GM12872 (cell line): Measurements from ENCODE around the gene ADAMTS14.

ENCODE experiments used
- CTCF ChIP-seq: IDR thresholded peaks from 3 replicates; pipeline ENCODE4 v1.5.1; 2011; ENCODE audit warnings: low read depth, mild to moderate bottlenecking, low read length, moderate library complexity; ENCODE audit not compliant: insufficient read depth

The ADAMTS14 gene

GRCh38 chr10:70683601-70683934 lies 11.3 kb downstream of the ADAMTS14 start:
- TF ChIP-seq CTCF: no peak

DNA sequence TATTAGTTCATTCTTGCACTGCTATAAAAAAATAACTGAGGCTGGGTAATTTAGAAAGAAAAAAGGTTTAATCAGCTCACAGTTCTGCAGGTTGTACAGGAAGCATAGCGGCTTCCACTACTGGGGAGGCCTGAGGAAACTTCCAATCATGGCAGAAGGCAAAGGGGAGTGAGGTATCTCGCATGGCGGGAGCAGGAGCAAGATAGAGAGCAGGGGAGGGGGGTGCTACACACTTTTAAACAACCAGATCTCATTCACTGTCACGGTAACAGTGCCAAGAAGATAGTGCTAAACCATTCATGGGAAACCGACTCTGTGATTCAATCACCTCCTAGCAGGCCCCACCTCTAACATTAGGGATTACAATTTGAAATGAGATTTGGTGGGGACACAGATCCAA lies 11.6 kb downstream of the ADAMTS14 start:
- TF ChIP-seq CTCF: no peak

DNA sequence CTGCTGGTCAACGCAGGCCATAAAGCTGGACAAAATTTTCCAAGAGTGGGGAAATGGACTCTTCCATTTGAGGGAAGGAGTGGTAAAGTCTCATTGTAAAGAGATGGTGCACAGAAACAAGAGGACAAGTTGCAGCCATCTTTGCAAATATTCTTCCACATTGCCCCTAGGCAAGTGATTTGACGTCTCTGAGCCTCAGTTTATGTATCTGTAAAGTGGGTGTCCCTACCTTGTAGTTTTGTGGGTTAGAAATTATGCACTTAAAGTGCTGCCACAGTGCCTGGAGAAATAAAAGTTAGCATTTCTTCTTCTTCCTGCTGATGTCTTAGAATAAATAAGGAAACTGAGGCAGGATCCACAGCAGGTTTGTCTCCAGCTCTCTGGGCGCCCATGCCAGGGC lies 12.1 kb downstream of the ADAMTS14 start:
- no peak for TF ChIP-seq CTCF

GRCh38 chr10:70684839-70685454 lies 12.6 kb downstream of the ADAMTS14 start:
- no peak for TF ChIP-seq CTCF

- no peak for TF ChIP-seq CTCF
Measured at GRCh38 chr10:70685455-70685911, 13.2 kb downstream of the ADAMTS14 start.

DNA sequence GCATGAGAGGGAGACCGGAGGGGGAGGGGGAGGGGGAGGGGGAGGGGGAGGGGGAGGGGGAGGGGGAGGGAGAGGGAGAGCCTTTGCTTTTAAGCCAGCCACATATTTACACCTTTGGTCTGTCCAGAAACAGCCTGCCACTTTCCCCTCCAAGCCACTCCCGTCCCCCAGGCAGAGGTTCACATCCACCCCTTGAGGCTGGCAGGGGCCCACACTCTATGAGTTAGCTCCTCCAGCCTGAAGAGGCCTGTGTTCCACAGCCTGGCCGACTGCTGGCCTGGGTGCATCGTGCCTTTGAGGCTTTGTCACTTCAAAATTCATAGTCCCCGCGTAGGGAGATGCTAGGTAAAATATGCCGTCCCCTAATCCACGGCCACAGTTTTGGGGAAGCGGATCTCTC lies 16.5 kb downstream of the ADAMTS14 start:
- TF ChIP-seq CTCF: no peak

- no peak for TF ChIP-seq CTCF
Measured at GRCh38 chr10:70689661-70690060, 17.4 kb downstream of the ADAMTS14 start.
